ENCODE data around the gene CYP2F1. TPM values are rescaled to one million over a fixed set of nuclear protein-coding genes. Genes with fewer than 3 reads are reported as not detected.

CYP2F1 gene, protein sequence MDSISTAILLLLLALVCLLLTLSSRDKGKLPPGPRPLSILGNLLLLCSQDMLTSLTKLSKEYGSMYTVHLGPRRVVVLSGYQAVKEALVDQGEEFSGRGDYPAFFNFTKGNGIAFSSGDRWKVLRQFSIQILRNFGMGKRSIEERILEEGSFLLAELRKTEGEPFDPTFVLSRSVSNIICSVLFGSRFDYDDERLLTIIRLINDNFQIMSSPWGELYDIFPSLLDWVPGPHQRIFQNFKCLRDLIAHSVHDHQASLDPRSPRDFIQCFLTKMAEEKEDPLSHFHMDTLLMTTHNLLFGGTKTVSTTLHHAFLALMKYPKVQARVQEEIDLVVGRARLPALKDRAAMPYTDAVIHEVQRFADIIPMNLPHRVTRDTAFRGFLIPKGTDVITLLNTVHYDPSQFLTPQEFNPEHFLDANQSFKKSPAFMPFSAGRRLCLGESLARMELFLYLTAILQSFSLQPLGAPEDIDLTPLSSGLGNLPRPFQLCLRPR
- total RNA-seq = not detected

DNA sequence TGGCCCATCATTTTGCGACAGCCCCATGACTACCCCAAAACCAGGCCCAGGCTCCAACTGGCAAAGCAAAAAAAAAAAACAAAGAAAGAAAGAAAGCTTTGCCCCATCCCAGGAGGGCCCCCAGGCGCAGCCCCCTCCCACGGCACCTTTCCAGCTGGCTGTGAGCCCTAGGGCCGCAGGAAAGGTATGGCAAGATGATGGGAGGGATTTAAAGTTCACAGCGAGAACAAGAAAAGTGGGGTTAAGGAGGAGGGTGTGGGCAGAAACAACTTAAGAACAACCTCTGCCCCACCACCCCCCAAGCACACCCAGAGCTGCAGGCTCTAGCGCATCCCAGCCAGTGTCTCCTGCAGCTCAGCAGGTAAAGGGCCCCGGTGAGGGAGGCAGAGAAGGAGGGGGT is at the start of gene CYP2F1:
Gene CYP2F1, plus strand, starts transcription at position 301 of the 400 bp plus-strand sequence. CDS start 1,757 bp downstream, outside the sequence.

DNA sequence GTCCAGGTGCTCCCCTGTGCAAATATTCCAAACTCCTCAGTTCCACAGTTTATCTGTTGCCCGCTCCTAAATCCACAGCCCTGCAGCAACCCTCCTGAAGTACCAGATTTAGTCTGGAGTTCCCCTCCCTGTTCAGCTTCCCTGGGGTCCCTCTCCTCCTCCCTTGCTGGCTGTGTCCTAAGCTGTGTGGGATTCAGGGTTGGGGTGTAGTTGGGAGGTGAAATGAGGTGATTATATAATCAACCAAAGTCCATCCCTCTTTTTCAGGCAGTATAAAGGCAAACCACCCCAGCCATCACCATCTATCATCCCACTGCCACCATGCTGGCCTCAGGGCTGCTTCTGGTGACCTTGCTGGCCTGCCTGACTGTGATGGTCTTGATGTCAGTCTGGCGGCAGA is 26.1 kb upstream of the CYP2F1 start, which contains the start of gene CYP2A13:
Gene CYP2A13, plus strand, starts transcription at position 301 of the 400 bp plus-strand sequence. Its CDS starts 21 bp downstream, at position 322.

Other genes with a start within 250 kb of the CYP2F1 start
- not detected for gene CYP2A7, start 232.2 kb upstream of the CYP2F1 start, total RNA-seq
- gene CYP2B6, start 123.2 kb upstream of the CYP2F1 start, total RNA-seq = not detected
- gene CYP2A13, start 26.0 kb upstream of the CYP2F1 start, total RNA-seq = not detected
- 1 to 10 TPM in 1 of 2 experiments, under 1 TPM in 1; 0.94 to 1.8 TPM for gene CYP2S1, start 78.8 kb downstream of the CYP2F1 start, total RNA-seq
- gene AXL, start 104.8 kb downstream of the CYP2F1 start, total RNA-seq = under 1 TPM; 0.17 to 0.30 TPM
- 100 to 1,000 TPM; 331 to 335 TPM for gene HNRNPUL1, start 149.9 kb downstream of the CYP2F1 start, total RNA-seq
- 10 to 100 TPM; 39.4 to 40.0 TPM for gene CCDC97, start 195.7 kb downstream of the CYP2F1 start, total RNA-seq
- 100 to 1,000 TPM; 226 to 232 TPM for gene TGFB1, start 239.5 kb downstream of the CYP2F1 start, total RNA-seq
- 10 to 100 TPM; 10.7 to 14.3 TPM for gene B9D2, start 249.7 kb downstream of the CYP2F1 start, total RNA-seq

All from activated naive CD4-positive, alpha-beta T cell treated with anti-CD3 and anti-CD28 coated beads, Interleukin-2, amount 10 ng/mL, durations not matched to agents 5 hours and 36 hours (primary cell).